ENCODE data around the gene TYSND1. TPM values are rescaled to one million over a fixed set of nuclear protein-coding genes. Genes with fewer than 3 reads are reported as not detected.

Gene TYSND1
- total RNA-seq, 1 experiment from 2014 or later: 39.3 TPM

DNA sequence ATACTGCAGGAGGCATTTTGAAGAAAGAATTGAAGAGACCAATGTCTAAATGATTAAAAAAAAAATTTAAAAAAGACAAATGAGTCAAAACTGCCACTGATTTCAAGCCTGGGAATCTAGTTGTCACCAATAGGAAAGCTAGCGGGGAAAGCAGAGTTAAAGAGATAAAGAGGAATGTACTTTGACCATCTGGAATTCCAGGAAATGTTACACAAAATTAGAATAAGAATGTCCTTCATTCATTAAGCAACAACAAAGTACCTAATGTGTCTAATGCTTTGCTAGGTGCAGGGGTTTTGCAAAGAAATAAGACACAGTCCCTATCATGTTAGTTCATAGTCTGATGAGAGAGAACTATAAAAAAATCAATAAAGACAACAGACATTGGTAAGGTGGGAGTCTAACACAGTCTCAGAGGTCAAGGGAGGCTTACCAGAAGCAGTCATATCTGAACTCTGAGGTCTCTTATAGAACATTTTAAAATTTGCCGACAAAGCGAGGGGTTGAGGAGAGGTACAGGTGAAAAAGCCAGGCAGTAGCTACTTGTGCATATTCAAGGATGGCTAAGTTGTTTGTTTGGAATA lies 8.8 kb upstream of the TYSND1 start:
- intact Hi-C loops (cut with micrococcal nuclease; ENCODE audit: unreplicated experiment): no loop called here

DNA sequence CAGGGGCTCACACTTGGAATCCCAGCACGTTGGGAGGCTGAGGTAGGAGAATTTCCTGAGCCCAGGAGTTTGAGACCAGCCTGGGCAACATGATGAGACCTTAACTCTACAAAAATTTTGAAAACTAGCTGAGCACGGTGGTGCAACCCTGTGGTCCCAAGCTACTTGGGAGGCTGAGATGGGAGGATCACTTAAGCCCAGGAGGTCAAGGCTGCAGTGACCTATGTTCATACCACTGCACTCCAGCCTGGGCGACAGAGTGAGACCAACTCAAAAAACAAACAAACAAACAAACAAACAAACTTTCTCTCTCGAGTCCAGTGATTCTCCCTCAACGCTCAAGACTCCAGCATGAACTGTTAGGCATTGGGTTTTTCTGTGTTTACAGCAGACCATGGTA lies 2.0 kb upstream of the TYSND1 start:
- Histone ChIP-seq H3K9me3 (ENCODE audit: control insufficient read depth, insufficient read depth, low read depth, low read length) (no peaks in the 10 kb centered on the region), H3K27me3 (ENCODE audit: control insufficient read depth, insufficient read depth, low read length) (no peaks in the 10 kb centered on the region), H3K36me3 (ENCODE audit: control insufficient read depth, insufficient read depth, low read length) (peaks cover 26% of the 10 kb centered on the region), H3K4me1 (ENCODE audit: control insufficient read depth, insufficient read depth, low read length) (peaks cover 12% of the 10 kb centered on the region), H3K27ac (ENCODE audit: low read length) (no peak overlapping the region), H3K4me3 (ENCODE audit: low read depth in 2 of 2, low read length in 2 of 2) (no peak overlapping the region)
- no TSS peak for BruUV-seq (replicated peaks)
- in situ Hi-C loops (cut with HindIII; ENCODE audit: low pct_unique_long_range_greater_than_20kb, low sequenced_read_pairs): no loop called here
- ATAC-seq: no peak
- intact Hi-C loops (cut with micrococcal nuclease; ENCODE audit: unreplicated experiment): no loop called here
- no peak for DNase-seq (ENCODE audit: low read depth, low spot score)
- no peak for TF ChIP-seq SIN3A (IDR thresholded peaks at IDR 0.05; ENCODE audit: borderline replicate concordance, insufficient read depth, low read depth, low read length)
- TF ChIP-seq, protein P1, sequence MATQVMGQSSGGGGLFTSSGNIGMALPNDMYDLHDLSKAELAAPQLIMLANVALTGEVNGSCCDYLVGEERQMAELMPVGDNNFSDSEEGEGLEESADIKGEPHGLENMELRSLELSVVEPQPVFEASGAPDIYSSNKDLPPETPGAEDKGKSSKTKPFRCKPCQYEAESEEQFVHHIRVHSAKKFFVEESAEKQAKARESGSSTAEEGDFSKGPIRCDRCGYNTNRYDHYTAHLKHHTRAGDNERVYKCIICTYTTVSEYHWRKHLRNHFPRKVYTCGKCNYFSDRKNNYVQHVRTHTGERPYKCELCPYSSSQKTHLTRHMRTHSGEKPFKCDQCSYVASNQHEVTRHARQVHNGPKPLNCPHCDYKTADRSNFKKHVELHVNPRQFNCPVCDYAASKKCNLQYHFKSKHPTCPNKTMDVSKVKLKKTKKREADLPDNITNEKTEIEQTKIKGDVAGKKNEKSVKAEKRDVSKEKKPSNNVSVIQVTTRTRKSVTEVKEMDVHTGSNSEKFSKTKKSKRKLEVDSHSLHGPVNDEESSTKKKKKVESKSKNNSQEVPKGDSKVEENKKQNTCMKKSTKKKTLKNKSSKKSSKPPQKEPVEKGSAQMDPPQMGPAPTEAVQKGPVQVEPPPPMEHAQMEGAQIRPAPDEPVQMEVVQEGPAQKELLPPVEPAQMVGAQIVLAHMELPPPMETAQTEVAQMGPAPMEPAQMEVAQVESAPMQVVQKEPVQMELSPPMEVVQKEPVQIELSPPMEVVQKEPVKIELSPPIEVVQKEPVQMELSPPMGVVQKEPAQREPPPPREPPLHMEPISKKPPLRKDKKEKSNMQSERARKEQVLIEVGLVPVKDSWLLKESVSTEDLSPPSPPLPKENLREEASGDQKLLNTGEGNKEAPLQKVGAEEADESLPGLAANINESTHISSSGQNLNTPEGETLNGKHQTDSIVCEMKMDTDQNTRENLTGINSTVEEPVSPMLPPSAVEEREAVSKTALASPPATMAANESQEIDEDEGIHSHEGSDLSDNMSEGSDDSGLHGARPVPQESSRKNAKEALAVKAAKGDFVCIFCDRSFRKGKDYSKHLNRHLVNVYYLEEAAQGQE (IDR thresholded peaks at IDR 0.05; ENCODE audit: insufficient read depth in 1 of 2, low read depth in 2 of 2, low read length in 1 of 2): no peak
- no peak for TF ChIP-seq POLR2AphosphoS5 (IDR thresholded peaks at IDR 0.05; ENCODE audit: low read depth, low read length)
- TF ChIP-seq TCF7L2 (IDR thresholded peaks at IDR 0.05; ENCODE audit: low read depth, low read length): no peak
- TF ChIP-seq, protein P2, sequence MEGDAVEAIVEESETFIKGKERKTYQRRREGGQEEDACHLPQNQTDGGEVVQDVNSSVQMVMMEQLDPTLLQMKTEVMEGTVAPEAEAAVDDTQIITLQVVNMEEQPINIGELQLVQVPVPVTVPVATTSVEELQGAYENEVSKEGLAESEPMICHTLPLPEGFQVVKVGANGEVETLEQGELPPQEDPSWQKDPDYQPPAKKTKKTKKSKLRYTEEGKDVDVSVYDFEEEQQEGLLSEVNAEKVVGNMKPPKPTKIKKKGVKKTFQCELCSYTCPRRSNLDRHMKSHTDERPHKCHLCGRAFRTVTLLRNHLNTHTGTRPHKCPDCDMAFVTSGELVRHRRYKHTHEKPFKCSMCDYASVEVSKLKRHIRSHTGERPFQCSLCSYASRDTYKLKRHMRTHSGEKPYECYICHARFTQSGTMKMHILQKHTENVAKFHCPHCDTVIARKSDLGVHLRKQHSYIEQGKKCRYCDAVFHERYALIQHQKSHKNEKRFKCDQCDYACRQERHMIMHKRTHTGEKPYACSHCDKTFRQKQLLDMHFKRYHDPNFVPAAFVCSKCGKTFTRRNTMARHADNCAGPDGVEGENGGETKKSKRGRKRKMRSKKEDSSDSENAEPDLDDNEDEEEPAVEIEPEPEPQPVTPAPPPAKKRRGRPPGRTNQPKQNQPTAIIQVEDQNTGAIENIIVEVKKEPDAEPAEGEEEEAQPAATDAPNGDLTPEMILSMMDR (IDR thresholded peaks at IDR 0.05): no peak
- ChIA-PET CTCF (no interaction called here), POLR2A (no interaction called here)

More for the DNA sequence above, 8.8 kb upstream of the TYSND1 start:
- Histone ChIP-seq H3K4me1 (ENCODE audit: control insufficient read depth, insufficient read depth, low read length) (no peaks in the 10 kb centered on the region), H3K9me3 (ENCODE audit: control insufficient read depth, insufficient read depth, low read depth, low read length) (no peaks in the 10 kb centered on the region), H3K36me3 (ENCODE audit: control insufficient read depth, insufficient read depth, low read length) (peaks cover 67% of the 10 kb centered on the region), H3K4me3 (ENCODE audit: low read depth in 2 of 2, low read length in 2 of 2) (no peak overlapping the region), H3K27ac (ENCODE audit: low read length) (no peak overlapping the region), H3K27me3 (ENCODE audit: control insufficient read depth, insufficient read depth, low read length) (no peaks in the 10 kb centered on the region)
- ATAC-seq: no peak
- ChIA-PET CTCF (interaction anchor here (0.6 kb wide), 1 partner anchor 141 kb away, joined by 3 read pairs; no protein-coding TSS in a partner anchor), POLR2A (interaction anchor here (1.2 kb wide), 1 partner anchor 15 kb away, joined by 3 read pairs; the partner anchor contains the start of gene SAR1A)
- no peak for TF ChIP-seq POLR2AphosphoS5 (IDR thresholded peaks at IDR 0.05; ENCODE audit: low read depth, low read length)
- TF ChIP-seq, protein P2 (IDR thresholded peaks at IDR 0.05): no peak
- TF ChIP-seq, protein P1 (IDR thresholded peaks at IDR 0.05; ENCODE audit: insufficient read depth in 1 of 2, low read depth in 2 of 2, low read length in 1 of 2): no peak
- TF ChIP-seq TCF7L2 (IDR thresholded peaks at IDR 0.05; ENCODE audit: low read depth, low read length): no peak
- no peak for TF ChIP-seq SIN3A (IDR thresholded peaks at IDR 0.05; ENCODE audit: borderline replicate concordance, insufficient read depth, low read depth, low read length)
- in situ Hi-C loops (cut with HindIII; ENCODE audit: low pct_unique_long_range_greater_than_20kb, low sequenced_read_pairs): no loop called here
- no peak for DNase-seq (ENCODE audit: low read depth, low spot score)
- no TSS peak for BruUV-seq (replicated peaks)

All from Panc1 (cell line).